ENCODE results near the gene RAG2. TPM values are rescaled to one million over a fixed set of nuclear protein-coding genes. Genes with fewer than 3 reads are reported as not detected.

RAG2 gene
- total and polyA plus RNA-seq, 2 donors (not counting 3 experiments of a cell fraction or from before 2014, with no cell fraction given), result not detected

DNA sequence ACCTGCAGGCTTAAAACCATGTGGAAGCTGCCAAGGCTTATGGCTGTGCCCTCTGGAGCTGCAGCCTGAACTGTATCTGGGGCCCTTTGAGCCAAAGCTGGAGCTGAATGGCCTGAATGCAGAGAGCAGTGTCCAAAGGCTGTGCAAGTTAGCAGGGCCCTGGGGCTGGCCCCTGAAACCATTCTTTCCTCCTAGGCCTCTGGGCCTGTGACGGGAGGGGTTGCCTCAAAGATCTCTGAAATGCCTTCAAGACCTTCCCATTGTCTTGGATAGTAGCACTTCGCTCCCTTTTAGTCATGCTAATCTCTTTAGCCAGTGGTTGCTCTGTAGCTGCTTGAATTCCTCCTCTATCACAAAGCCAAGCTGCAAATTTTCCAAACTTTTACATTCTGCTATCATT lies 16.5 kb downstream of the RAG2 start:
- Histone ChIP-seq H3K27ac (ENCODE audit: insufficient read depth, low read depth, low read length) (no peak overlapping the region), H3K9ac (replicated peaks; ENCODE audit: extremely low read depth, insufficient read depth, low read length) (no peak overlapping the region), H3K27me3 (ENCODE audit: control insufficient read depth in 2 of 2, insufficient read depth in 2 of 2, low read length in 2 of 2) (peaks cover 2% of the 10 kb centered on the region in 2 experiments), H3K4me3 (replicated peaks in 1 of 3; ENCODE audit: insufficient read depth in 1 of 3, low read depth in 1 of 3, low read length in 3 of 3) (no peak overlapping the region), H3K9me1 (replicated peaks; ENCODE audit: control insufficient read depth, extremely low read depth, insufficient read depth, low read length) (no peaks in the 10 kb centered on the region), H3K4me2 (ENCODE audit: insufficient read depth, low read length) (no peak overlapping the region), H2AFZ (ENCODE audit: low read depth, low read length) (no peak overlapping the region), H3K79me2 (ENCODE audit: control insufficient read depth, insufficient read depth, low read length) (no peaks in the 10 kb centered on the region), H3K36me3 (ENCODE audit: control insufficient read depth in 2 of 2, extremely low read depth in 1 of 2, insufficient read depth in 2 of 2, low read length in 2 of 2) (no peaks in the 10 kb centered on the region), H4K20me1 (replicated peaks; ENCODE audit: control insufficient read depth, extremely low read depth, insufficient read depth, low read length) (no peaks in the 10 kb centered on the region), H3K4me1 (ENCODE audit: control insufficient read depth, extremely low read depth, insufficient read depth, low read length) (no peaks in the 10 kb centered on the region), H3K9me3 (replicated peaks; ENCODE audit: control insufficient read depth, insufficient read depth, low read length) (no peaks in the 10 kb centered on the region)
- ChIA-PET CTCF (interaction anchor here (1.2 kb wide), 1 partner anchor 165 kb away, joined by 3 read pairs; no protein-coding TSS in a partner anchor), POLR2A (no interaction called here)
- TF ChIP-seq, protein P1, sequence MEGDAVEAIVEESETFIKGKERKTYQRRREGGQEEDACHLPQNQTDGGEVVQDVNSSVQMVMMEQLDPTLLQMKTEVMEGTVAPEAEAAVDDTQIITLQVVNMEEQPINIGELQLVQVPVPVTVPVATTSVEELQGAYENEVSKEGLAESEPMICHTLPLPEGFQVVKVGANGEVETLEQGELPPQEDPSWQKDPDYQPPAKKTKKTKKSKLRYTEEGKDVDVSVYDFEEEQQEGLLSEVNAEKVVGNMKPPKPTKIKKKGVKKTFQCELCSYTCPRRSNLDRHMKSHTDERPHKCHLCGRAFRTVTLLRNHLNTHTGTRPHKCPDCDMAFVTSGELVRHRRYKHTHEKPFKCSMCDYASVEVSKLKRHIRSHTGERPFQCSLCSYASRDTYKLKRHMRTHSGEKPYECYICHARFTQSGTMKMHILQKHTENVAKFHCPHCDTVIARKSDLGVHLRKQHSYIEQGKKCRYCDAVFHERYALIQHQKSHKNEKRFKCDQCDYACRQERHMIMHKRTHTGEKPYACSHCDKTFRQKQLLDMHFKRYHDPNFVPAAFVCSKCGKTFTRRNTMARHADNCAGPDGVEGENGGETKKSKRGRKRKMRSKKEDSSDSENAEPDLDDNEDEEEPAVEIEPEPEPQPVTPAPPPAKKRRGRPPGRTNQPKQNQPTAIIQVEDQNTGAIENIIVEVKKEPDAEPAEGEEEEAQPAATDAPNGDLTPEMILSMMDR (IDR thresholded peaks at IDR 0.05; ENCODE audit: extremely low read depth in 1 of 2, insufficient read depth in 1 of 2, low read depth in 1 of 2, low read length in 2 of 2), result no peak
- TF ChIP-seq FOS (IDR thresholded peaks at IDR 0.05; ENCODE audit: borderline replicate concordance, insufficient read depth, low read length), result no peak
- TF ChIP-seq POLR2A (IDR thresholded peaks at IDR 0.05; ENCODE audit: low read depth, low read length), result no peak
- no peak for TF ChIP-seq EZH2 (IDR thresholded peaks at IDR 0.05; ENCODE audit: borderline replicate concordance, low read depth, low read length, severe bottlenecking)
- TF ChIP-seq POLR2AphosphoS5 (IDR thresholded peaks at IDR 0.05; ENCODE audit: insufficient read depth, low read depth, low read length), result no peak
- TF ChIP-seq, protein P2, sequence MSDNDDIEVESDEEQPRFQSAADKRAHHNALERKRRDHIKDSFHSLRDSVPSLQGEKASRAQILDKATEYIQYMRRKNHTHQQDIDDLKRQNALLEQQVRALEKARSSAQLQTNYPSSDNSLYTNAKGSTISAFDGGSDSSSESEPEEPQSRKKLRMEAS (IDR thresholded peaks at IDR 0.05; ENCODE audit: insufficient read depth, insufficient read length), result no peak
- TF ChIP-seq GATA2 (IDR thresholded peaks at IDR 0.05; ENCODE audit: insufficient read depth, insufficient read length, low read depth, low read length), result no peak
- no peak for TF ChIP-seq MYC (IDR thresholded peaks at IDR 0.05; ENCODE audit: low read depth, low read length)
- TF ChIP-seq JUN (IDR thresholded peaks at IDR 0.05; ENCODE audit: borderline replicate concordance, insufficient read depth, insufficient read length, low read depth), result no peak
- FAIRE-seq (no peak), DNase-seq (ENCODE audit: low read depth, low spot score) (no peak)
- BruUV-seq (replicated peaks), result no TSS peak
- intact Hi-C loops (cut with micrococcal nuclease) (no loop called here), dilution Hi-C loops (cut with MboI; ENCODE audit: extremely low pct_ligation_motif_present, low sequenced_read_pairs) (no loop called here)

All from endothelial cell of umbilical vein (primary cell).